Stimulated activated naive B cell treated with anti-CD40 and anti-IgM and Interleukin-4, amounts not matched to agents 10 μg/mL and 1 μg/mL and 100 μg/mL, for 72 hours (primary cell): Measurements from ENCODE around the gene PCYT1B.
"Not testable (repeated sequence)": the region's sequence is repeated elsewhere in the genome, so short reads cannot be mapped to it uniquely, and the experiment has no call there.

Source experiments
- ATAC-seq, 2 donors: fragments of 150-1000 bp; cut with Tn5 transposase; replicated peaks; 2 replicates each; pipeline ENCODE4 v1.10.0; 2021; ENCODE audit warnings: moderate library complexity in 1 of 2
- DNase-seq: peaks from one replicate; pipeline ENCODE4 v3.0.0; 2021
- H3K27ac Mint-ChIP-seq: one replicate; pipeline ENCODE4 v1.8.0; 2022; ENCODE audit warnings: mild to moderate bottlenecking, mixed read lengths
- H3K27me3 Mint-ChIP-seq, 2 donors: one replicate each; pipeline ENCODE4 v1.8.0; 2022; ENCODE audit warnings: mixed read lengths in 2 of 2
- H3K36me3 Mint-ChIP-seq, 2 donors: one replicate each; pipeline ENCODE4 v1.8.0; 2022; ENCODE audit warnings: mixed read lengths in 2 of 2, mild to moderate bottlenecking in 1 of 2
- H3K4me1 Mint-ChIP-seq, 2 donors: one replicate each; pipeline ENCODE4 v1.8.0; 2022; ENCODE audit warnings: mixed read lengths in 2 of 2, mild to moderate bottlenecking in 1 of 2
- H3K4me3 Mint-ChIP-seq, 2 donors: one replicate each; pipeline ENCODE4 v1.8.0; 2022; ENCODE audit warnings: mild to moderate bottlenecking in 2 of 2, mixed read lengths in 2 of 2, moderate library complexity in 1 of 2
- H3K9me3 Mint-ChIP-seq, 2 donors: one replicate each; pipeline ENCODE4 v1.8.0; 2022; ENCODE audit warnings: mixed read lengths in 2 of 2, mild to moderate bottlenecking in 1 of 2

PCYT1B gene

DNA sequence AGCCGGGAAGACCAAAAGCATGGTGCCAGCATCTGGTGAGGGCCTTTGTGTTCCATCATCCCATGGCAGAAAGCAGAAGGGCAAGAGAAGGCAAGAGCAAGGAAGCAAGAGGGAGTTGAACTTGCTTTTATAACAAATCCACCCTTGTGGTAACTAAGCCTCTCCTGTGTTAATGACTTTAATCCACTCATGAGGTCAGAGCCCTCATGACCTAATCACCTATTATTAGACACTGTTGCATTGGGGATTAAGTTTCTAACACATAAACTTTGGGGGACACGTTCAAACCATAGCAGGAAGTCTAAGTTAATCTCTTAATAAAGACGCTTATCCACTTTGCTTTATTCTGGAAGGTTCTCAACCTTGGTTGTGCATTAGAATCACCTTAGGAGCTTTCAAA, 12.5 kb upstream of the PCYT1B start:
- no peak for DNase-seq
- Mint-ChIP-seq H3K9me3 (no peaks in the 10 kb centered on the region), H3K36me3 (no peaks in the 10 kb centered on the region), H3K4me3 (no peak overlapping the region), H3K27me3 (peaks cover 4 to 11% of the 10 kb centered on the region in 2 donors), H3K27ac (no peak overlapping the region), H3K4me1 (no peaks in the 10 kb centered on the region)
- no peak for ATAC-seq

GRCh38 chrX:24659106-24659505, 12.0 kb upstream of the PCYT1B start:
- no peak for ATAC-seq
- H3K9me3 Mint-ChIP-seq, result no peaks in the 10 kb centered on the region
- DNase-seq, result no peak
- H3K4me3 Mint-ChIP-seq, result no peak overlapping the region
- H3K27me3 Mint-ChIP-seq, result peaks cover 4 to 11% of the 10 kb centered on the region in 2 donors
- H3K27ac Mint-ChIP-seq, result no peak overlapping the region
- no peaks in the 10 kb centered on the region for H3K36me3 Mint-ChIP-seq
- no peaks in the 10 kb centered on the region for H3K4me1 Mint-ChIP-seq

GRCh38 chrX:24658421-24658820, 11.3 kb upstream of the PCYT1B start:
- H3K27ac Mint-ChIP-seq, result no peak overlapping the region
- H3K4me3 Mint-ChIP-seq, result no peak overlapping the region
- ATAC-seq, result no peak
- H3K36me3 Mint-ChIP-seq, result no peaks in the 10 kb centered on the region
- no peak for DNase-seq
- no peaks in the 10 kb centered on the region for H3K4me1 Mint-ChIP-seq
- H3K27me3 Mint-ChIP-seq, result peaks cover 4 to 6% of the 10 kb centered on the region in 2 donors
- no peaks in the 10 kb centered on the region for H3K9me3 Mint-ChIP-seq

GRCh38 chrX:24657671-24658386, 10.7 kb upstream of the PCYT1B start:
- Mint-ChIP-seq H3K9me3 (no peaks in the 10 kb centered on the region), H3K36me3 (no peaks in the 10 kb centered on the region), H3K27ac (no peak overlapping the region), H3K4me3 (no peak overlapping the region), H3K4me1 (no peaks in the 10 kb centered on the region), H3K27me3 (peaks cover 4 to 6% of the 10 kb centered on the region in 2 donors)
- DNase-seq, result no peak
- no peak for ATAC-seq

DNA sequence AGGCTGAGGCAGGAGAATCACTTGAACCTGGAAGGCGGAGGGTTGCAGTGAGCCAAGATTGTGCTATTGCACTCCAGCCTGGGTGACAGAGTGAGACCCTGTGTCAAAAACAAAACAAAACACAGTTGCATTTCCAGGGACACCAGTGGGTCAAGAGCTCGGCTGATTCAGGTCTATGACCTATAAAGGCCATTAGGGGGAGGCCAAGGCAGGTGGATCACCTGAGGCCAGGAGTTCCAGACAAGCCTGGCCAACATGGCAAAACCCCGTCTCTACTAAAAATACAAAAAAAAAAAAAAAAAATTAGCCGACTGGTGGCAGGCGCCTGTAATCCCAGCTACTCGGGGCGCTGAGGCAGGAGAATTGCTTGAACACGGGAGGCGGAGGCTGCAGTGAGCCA, 8.5 kb upstream of the PCYT1B start:
- H3K36me3 Mint-ChIP-seq, H3K27ac Mint-ChIP-seq, H3K4me3 Mint-ChIP-seq, ATAC-seq, H3K4me1 Mint-ChIP-seq, H3K27me3 Mint-ChIP-seq, DNase-seq, H3K9me3 Mint-ChIP-seq: not testable (repeated sequence)

- Mint-ChIP-seq H3K9me3 (no peaks in the 10 kb centered on the region), H3K4me1 (peaks cover 6 to 13% of the 10 kb centered on the region in 2 donors), H3K27ac (no peak overlapping the region), H3K27me3 (peaks cover 16 to 22% of the 10 kb centered on the region in 2 donors), H3K4me3 (no peak overlapping the region), H3K36me3 (no peaks in the 10 kb centered on the region)
- no peak for DNase-seq
- no peak for ATAC-seq
Observed at GRCh38 chrX:24651783-24652182, 4.6 kb upstream of the PCYT1B start.

GRCh38 chrX:24648495-24648894, 1.3 kb upstream of the PCYT1B start:
- no peak overlapping the region for H3K4me3 Mint-ChIP-seq
- H3K36me3 Mint-ChIP-seq, result no peaks in the 10 kb centered on the region
- no peak for DNase-seq
- H3K27ac Mint-ChIP-seq, result no peak overlapping the region
- H3K9me3 Mint-ChIP-seq, result no peaks in the 10 kb centered on the region
- H3K4me1 Mint-ChIP-seq, result peaks cover 6 to 17% of the 10 kb centered on the region in 2 donors
- ATAC-seq, result no peak
- H3K27me3 Mint-ChIP-seq, result peaks cover 18 to 27% of the 10 kb centered on the region in 2 donors

DNA sequence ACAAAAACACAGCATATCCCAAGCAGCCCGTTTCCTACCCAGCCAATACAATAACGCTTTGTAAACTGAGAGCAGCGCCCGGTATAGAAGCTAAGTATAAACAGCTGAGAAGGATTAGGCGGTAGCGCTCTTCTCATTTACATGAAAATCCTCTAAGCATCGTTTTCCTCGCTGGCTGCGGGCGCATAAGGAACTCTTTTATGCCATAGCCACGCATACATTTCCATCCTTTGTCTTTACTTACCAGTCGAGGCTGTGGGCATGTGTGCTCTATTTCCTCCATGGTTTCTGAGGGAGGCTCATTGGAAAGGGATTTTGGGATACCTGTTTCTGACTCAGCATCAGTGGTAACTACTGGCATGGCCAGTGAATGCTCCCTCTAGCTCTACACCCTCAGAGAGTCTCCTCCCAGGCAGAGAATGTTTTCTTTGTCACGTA, 383 bp downstream of the PCYT1B start:
- no peaks in the 10 kb centered on the region for H3K9me3 Mint-ChIP-seq
- H3K27ac Mint-ChIP-seq, result no peak overlapping the region
- peaks cover 6 to 17% of the 10 kb centered on the region in 2 donors for H3K4me1 Mint-ChIP-seq
- no peaks in the 10 kb centered on the region for H3K36me3 Mint-ChIP-seq
- DNase-seq, result no peak
- H3K4me3 Mint-ChIP-seq, result peak overlapping the region; percentile 83 to 85
- peak; percentile 10 to 27 for ATAC-seq
- H3K27me3 Mint-ChIP-seq, result peaks cover 18 to 27% of the 10 kb centered on the region in 2 donors

- Mint-ChIP-seq H3K36me3 (no peaks in the 10 kb centered on the region), H3K27me3 (peaks cover 18 to 27% of the 10 kb centered on the region in 2 donors), H3K27ac (no peak overlapping the region), H3K9me3 (no peaks in the 10 kb centered on the region), H3K4me1 (peaks cover 6 to 17% of the 10 kb centered on the region in 2 donors), H3K4me3 (no peak overlapping the region)
- ATAC-seq (no peak), DNase-seq (no peak)
Observed at GRCh38 chrX:24646006-24646405, 1.1 kb downstream of the PCYT1B start.

DNA sequence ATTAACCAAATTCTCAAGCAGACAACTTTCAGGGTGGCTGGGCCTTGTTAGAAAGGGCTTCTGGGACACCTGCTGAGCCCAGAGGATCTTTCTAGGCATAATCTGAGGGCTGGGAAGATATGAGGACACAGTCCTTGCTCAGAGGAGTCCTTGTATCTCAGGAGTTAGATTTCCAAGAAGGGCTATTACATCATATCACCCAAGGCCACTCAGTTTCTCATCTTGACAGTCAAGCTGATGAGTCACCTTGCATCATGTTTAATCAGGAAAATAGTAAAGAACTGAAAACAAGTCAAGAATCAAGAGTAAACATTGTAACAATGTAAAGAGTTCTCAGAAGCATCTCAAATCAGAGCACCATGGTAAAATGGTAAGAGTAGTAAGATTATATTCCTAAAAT, 4.0 kb downstream of the PCYT1B start:
- Mint-ChIP-seq H3K36me3 (no peaks in the 10 kb centered on the region), H3K9me3 (no peaks in the 10 kb centered on the region), H3K27ac (no peak overlapping the region), H3K4me3 (no peak overlapping the region), H3K27me3 (peaks cover 7 to 18% of the 10 kb centered on the region in 2 donors), H3K4me1 (peaks cover 6 to 17% of the 10 kb centered on the region in 2 donors)
- no peak for ATAC-seq
- DNase-seq, result no peak

- Mint-ChIP-seq H3K9me3 (no peaks in the 10 kb centered on the region), H3K4me1 (no peaks in the 10 kb centered on the region), H3K27me3 (peaks cover 4 to 16% of the 10 kb centered on the region in 2 donors), H3K27ac (no peak overlapping the region), H3K36me3 (no peaks in the 10 kb centered on the region), H3K4me3 (no peak overlapping the region)
- DNase-seq (no peak), ATAC-seq (no peak)
Observed at GRCh38 chrX:24629701-24630100, 17.4 kb downstream of the PCYT1B start.

DNA sequence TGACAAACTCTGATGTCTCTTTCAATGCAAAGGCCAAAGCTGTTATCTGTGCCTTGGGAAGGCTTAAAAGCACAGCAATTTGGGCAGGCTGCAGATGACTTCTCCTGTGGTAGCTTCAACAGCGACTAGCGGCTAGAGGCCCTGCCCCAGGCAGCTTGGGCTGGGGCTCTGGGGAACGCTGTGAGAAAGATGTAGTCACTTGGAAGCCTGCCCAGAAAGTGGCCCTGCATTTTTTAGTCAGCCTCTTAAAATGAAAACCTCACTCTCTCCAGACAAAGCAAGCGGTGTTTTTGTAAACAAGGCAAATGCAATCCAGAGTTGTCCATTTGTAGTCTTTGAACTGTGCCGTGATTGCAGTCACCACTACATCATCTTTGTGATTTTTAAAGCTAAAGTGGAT, 27.5 kb downstream of the PCYT1B start:
- Mint-ChIP-seq H3K9me3 (peaks cover 0 to 1% of the 10 kb centered on the region in 2 donors), H3K27ac (no peak overlapping the region), H3K4me3 (no peak overlapping the region), H3K36me3 (no peaks in the 10 kb centered on the region), H3K27me3 (peaks cover 0 to 12% of the 10 kb centered on the region in 2 donors), H3K4me1 (no peaks in the 10 kb centered on the region)
- no peak for DNase-seq
- no peak for ATAC-seq

DNA sequence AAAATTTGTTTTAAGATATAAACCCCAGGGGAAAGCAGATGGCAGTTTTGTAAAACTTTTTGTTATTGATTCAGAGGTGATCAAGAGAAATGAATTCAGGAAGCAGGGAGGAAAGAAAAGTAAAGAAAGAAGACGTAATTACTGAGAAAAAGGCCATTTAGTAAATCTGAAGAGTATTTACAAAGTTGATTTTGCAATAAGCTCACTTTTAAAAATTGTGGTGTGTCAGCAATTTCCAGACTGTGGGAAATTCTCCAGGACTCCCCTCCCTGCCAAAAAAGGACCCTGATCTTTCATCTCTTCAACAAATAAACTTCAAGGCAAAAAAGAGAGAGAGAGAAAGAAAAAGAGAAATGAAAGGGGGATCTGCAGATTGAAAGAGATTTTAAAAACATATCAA, 36.6 kb downstream of the PCYT1B start:
- Mint-ChIP-seq H3K4me3 (no peak overlapping the region), H3K9me3 (no peaks in the 10 kb centered on the region)

GRCh38 chrX:24607616-24608015, 39.5 kb downstream of the PCYT1B start:
- ATAC-seq, result no peak
- peaks cover 0 to 4% of the 10 kb centered on the region in 2 donors for H3K27me3 Mint-ChIP-seq
- H3K36me3 Mint-ChIP-seq, result no peaks in the 10 kb centered on the region
- no peaks in the 10 kb centered on the region for H3K4me1 Mint-ChIP-seq
- no peaks in the 10 kb centered on the region for H3K9me3 Mint-ChIP-seq
- no peak overlapping the region for H3K27ac Mint-ChIP-seq
- DNase-seq, result no peak
- no peak overlapping the region for H3K4me3 Mint-ChIP-seq

More for the DNA sequence above, 36.6 kb downstream of the PCYT1B start:
- DNase-seq, result no peak
- peaks cover 0 to 4% of the 10 kb centered on the region in 2 donors for H3K27me3 Mint-ChIP-seq
- H3K4me1 Mint-ChIP-seq, result no peaks in the 10 kb centered on the region
- H3K36me3 Mint-ChIP-seq, result no peaks in the 10 kb centered on the region
- no peak for ATAC-seq
- H3K27ac Mint-ChIP-seq, result no peak overlapping the region

DNA sequence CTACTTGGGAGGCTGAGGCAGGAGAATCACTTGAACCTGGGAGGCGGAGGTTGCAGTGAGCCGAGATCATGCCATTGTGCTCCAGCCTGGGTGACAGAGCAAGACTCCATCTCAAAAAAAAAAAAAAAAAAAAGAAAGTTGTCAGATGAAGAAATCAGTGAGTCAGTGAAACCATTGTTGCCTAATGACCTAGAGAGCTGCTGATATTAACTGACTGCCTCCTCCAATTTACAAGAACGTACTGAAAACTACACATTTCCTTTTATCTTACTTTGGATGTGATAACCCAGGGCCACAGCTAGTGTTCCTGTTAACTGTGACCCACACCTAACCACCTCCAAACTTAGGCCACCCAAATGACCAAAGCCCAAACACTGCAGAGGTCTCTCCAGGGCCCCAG, 41.2 kb downstream of the PCYT1B start:
- H3K36me3 Mint-ChIP-seq, H3K27ac Mint-ChIP-seq, H3K27me3 Mint-ChIP-seq, H3K9me3 Mint-ChIP-seq, DNase-seq, H3K4me3 Mint-ChIP-seq, ATAC-seq, H3K4me1 Mint-ChIP-seq: not testable (repeated sequence)
